ENCODE measurements around the gene PCCA.
"Not testable (repeated sequence)": the region's sequence is repeated elsewhere in the genome, so short reads cannot be mapped to it uniquely, and the experiment has no call there.

PCCA gene

DNA sequence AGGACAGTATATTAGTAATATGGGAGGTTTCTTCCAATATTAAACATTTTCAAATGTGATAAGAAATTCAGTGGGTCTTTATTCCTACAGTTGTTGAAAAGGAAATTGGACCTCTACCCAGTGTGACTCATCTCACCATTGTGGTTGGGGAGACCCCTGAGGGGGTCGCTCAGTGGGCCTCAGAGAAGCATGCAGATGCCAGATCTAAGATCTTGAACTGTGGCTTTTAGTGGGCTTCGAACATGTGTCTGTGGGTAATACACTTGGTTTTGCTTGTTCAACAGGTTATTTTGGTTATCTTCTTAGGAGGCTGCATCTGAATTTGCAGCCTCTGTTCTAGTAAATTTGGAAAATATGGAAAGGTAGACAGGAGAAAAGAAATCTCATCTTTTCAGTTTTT, 132.3 kb downstream of the PCCA start:
- Histone ChIP-seq H3K4me3 (ENCODE audit: low read depth, low read length) (no peak overlapping the region), H3K79me2 (ENCODE audit: control insufficient read depth, insufficient read depth, low read length, poor library complexity) (no peaks in the 10 kb centered on the region), H2BK5ac (ENCODE audit: low read depth, low read length, poor library complexity) (no peak overlapping the region), H4K91ac (ENCODE audit: low read depth, low read length) (no peak overlapping the region), H2BK12ac (ENCODE audit: low read length) (no peak overlapping the region), H3K79me1 (ENCODE audit: low read length) (no peaks in the 10 kb centered on the region), H2AK5ac (ENCODE audit: low read length) (no peak overlapping the region), H3K9me3 (ENCODE audit: insufficient read depth, low read depth, low read length) (no peaks in the 10 kb centered on the region), H3K27me3 (ENCODE audit: insufficient read depth, low read length) (no peaks in the 10 kb centered on the region), H2BK120ac (ENCODE audit: insufficient read depth, low read length, poor library complexity) (no peak overlapping the region), H3K4me2 (ENCODE audit: low read length) (no peak overlapping the region), H3K27ac (ENCODE audit: low read depth, low read length) (no peak overlapping the region), H3K23ac (ENCODE audit: low read length) (no peak overlapping the region), H2AFZ (ENCODE audit: insufficient read depth, low read length, poor library complexity) (no peak overlapping the region), H4K12ac (ENCODE audit: low read depth, low read length) (no peak overlapping the region), H3K14ac (ENCODE audit: low read length) (no peak overlapping the region), H3K36me3 (ENCODE audit: control insufficient read depth in 1 of 2, insufficient read depth in 2 of 2, low read length in 2 of 2) (no peaks in the 10 kb centered on the region), H3K4ac (ENCODE audit: low read depth, low read length) (no peak overlapping the region), H3K4me1 (ENCODE audit: control insufficient read depth in 1 of 2, insufficient read depth in 2 of 2, low read length in 2 of 2) (peaks cover 0 to 3% of the 10 kb centered on the region in 2 experiments), H3K9ac (ENCODE audit: low read length) (no peak overlapping the region), H3K18ac (ENCODE audit: low read length) (no peak overlapping the region), H4K8ac (ENCODE audit: low read depth, low read length) (no peak overlapping the region)
- no peak for DNase-seq
- WGBS (ENCODE audit: extremely low coverage, insufficient coverage, insufficient read length) = no CpG with 5 or more reads among the region's 2 CpGs

GRCh38 chr13:100223966-100224530, 135.2 kb downstream of the PCCA start:
- no CpG with 5 or more reads among the region's 30 CpGs for WGBS (ENCODE audit: extremely low coverage, insufficient coverage, insufficient read length)
- not testable (repeated sequence) for H2BK5ac ChIP-seq (ENCODE audit: low read depth, low read length, poor library complexity); H3K4me1 ChIP-seq (ENCODE audit: control insufficient read depth in 1 of 2, insufficient read depth in 2 of 2, low read length in 2 of 2); H3K79me1 ChIP-seq (ENCODE audit: low read length); H2AK5ac ChIP-seq (ENCODE audit: low read length); H3K9me3 ChIP-seq (ENCODE audit: insufficient read depth, low read depth, low read length); H2AFZ ChIP-seq (ENCODE audit: insufficient read depth, low read length, poor library complexity); H3K27me3 ChIP-seq (ENCODE audit: insufficient read depth, low read length); H2BK120ac ChIP-seq (ENCODE audit: insufficient read depth, low read length, poor library complexity); H3K9ac ChIP-seq (ENCODE audit: low read length); H3K14ac ChIP-seq (ENCODE audit: low read length); H3K36me3 ChIP-seq (ENCODE audit: control insufficient read depth in 1 of 2, insufficient read depth in 2 of 2, low read length in 2 of 2); H3K4me2 ChIP-seq (ENCODE audit: low read length); H3K4ac ChIP-seq (ENCODE audit: low read depth, low read length); H3K23ac ChIP-seq (ENCODE audit: low read length); H4K12ac ChIP-seq (ENCODE audit: low read depth, low read length); H3K27ac ChIP-seq (ENCODE audit: low read depth, low read length); H3K18ac ChIP-seq (ENCODE audit: low read length); DNase-seq; H3K4me3 ChIP-seq (ENCODE audit: low read depth, low read length); H2BK12ac ChIP-seq (ENCODE audit: low read length); H4K8ac ChIP-seq (ENCODE audit: low read depth, low read length); H3K79me2 ChIP-seq (ENCODE audit: control insufficient read depth, insufficient read depth, low read length, poor library complexity); H4K91ac ChIP-seq (ENCODE audit: low read depth, low read length)

- H3K18ac ChIP-seq (ENCODE audit: low read length) = no peak overlapping the region
- no peaks in the 10 kb centered on the region for H3K79me2 ChIP-seq (ENCODE audit: control insufficient read depth, insufficient read depth, low read length, poor library complexity)
- no peak overlapping the region for H2BK12ac ChIP-seq (ENCODE audit: low read length)
- no peak overlapping the region for H3K14ac ChIP-seq (ENCODE audit: low read length)
- H2BK120ac ChIP-seq (ENCODE audit: insufficient read depth, low read length, poor library complexity) = no peak overlapping the region
- no peaks in the 10 kb centered on the region for H3K27me3 ChIP-seq (ENCODE audit: insufficient read depth, low read length)
- H3K4me3 ChIP-seq (ENCODE audit: low read depth, low read length) = no peak overlapping the region
- no peak overlapping the region for H2AFZ ChIP-seq (ENCODE audit: insufficient read depth, low read length, poor library complexity)
- no CpG with 5 or more reads among the region's 7 CpGs for WGBS (ENCODE audit: extremely low coverage, insufficient coverage, insufficient read length)
- H3K4me1 ChIP-seq (ENCODE audit: control insufficient read depth in 1 of 2, insufficient read depth in 2 of 2, low read length in 2 of 2) = no peaks in the 10 kb centered on the region
- no peak for DNase-seq
- H3K23ac ChIP-seq (ENCODE audit: low read length) = no peak overlapping the region
- H3K36me3 ChIP-seq (ENCODE audit: control insufficient read depth in 1 of 2, insufficient read depth in 2 of 2, low read length in 2 of 2) = no peaks in the 10 kb centered on the region
- H4K8ac ChIP-seq (ENCODE audit: low read depth, low read length) = no peak overlapping the region
- no peak overlapping the region for H2BK5ac ChIP-seq (ENCODE audit: low read depth, low read length, poor library complexity)
- no peak overlapping the region for H4K91ac ChIP-seq (ENCODE audit: low read depth, low read length)
- H2AK5ac ChIP-seq (ENCODE audit: low read length) = no peak overlapping the region
- no peaks in the 10 kb centered on the region for H3K9me3 ChIP-seq (ENCODE audit: insufficient read depth, low read depth, low read length)
- no peak overlapping the region for H3K4ac ChIP-seq (ENCODE audit: low read depth, low read length)
- no peaks in the 10 kb centered on the region for H3K79me1 ChIP-seq (ENCODE audit: low read length)
- no peak overlapping the region for H4K12ac ChIP-seq (ENCODE audit: low read depth, low read length)
- H3K9ac ChIP-seq (ENCODE audit: low read length) = no peak overlapping the region
- H3K27ac ChIP-seq (ENCODE audit: low read depth, low read length) = no peak overlapping the region
- no peak overlapping the region for H3K4me2 ChIP-seq (ENCODE audit: low read length)
These were observed 140.7 kb downstream of the PCCA start for GRCh38 chr13:100229603-100230002.

DNA sequence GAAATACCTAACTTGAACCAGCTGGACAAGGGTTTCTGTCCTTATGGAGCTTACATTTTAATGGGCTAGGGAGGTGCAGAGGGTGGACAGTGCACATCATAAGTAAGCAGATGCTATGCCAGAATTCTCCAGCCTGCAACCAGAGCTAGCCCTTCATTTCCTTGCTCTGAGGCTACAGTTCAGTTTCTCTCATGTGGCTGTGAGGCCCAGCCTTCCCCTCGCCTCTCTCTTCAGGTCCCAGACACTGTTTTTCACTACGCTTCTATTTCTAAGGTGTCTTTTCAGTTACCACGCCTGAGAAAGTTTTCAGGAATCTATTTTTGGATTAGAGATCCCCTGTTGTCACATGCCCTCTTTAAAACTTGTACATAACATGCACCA, 141.9 kb downstream of the PCCA start:
- Histone ChIP-seq H2AK5ac (ENCODE audit: low read length) (no peak overlapping the region), H3K4me1 (ENCODE audit: control insufficient read depth in 1 of 2, insufficient read depth in 2 of 2, low read length in 2 of 2) (no peaks in the 10 kb centered on the region), H3K9ac (ENCODE audit: low read length) (no peak overlapping the region), H3K4ac (ENCODE audit: low read depth, low read length) (no peak overlapping the region), H2AFZ (ENCODE audit: insufficient read depth, low read length, poor library complexity) (no peak overlapping the region), H3K27ac (ENCODE audit: low read depth, low read length) (no peak overlapping the region), H4K8ac (ENCODE audit: low read depth, low read length) (no peak overlapping the region), H3K4me3 (ENCODE audit: low read depth, low read length) (no peak overlapping the region), H3K23ac (ENCODE audit: low read length) (no peak overlapping the region), H3K79me2 (ENCODE audit: control insufficient read depth, insufficient read depth, low read length, poor library complexity) (no peaks in the 10 kb centered on the region), H3K18ac (ENCODE audit: low read length) (no peak overlapping the region), H2BK120ac (ENCODE audit: insufficient read depth, low read length, poor library complexity) (no peak overlapping the region), H3K14ac (ENCODE audit: low read length) (no peak overlapping the region), H3K36me3 (ENCODE audit: control insufficient read depth in 1 of 2, insufficient read depth in 2 of 2, low read length in 2 of 2) (no peaks in the 10 kb centered on the region), H4K91ac (ENCODE audit: low read depth, low read length) (no peak overlapping the region), H2BK12ac (ENCODE audit: low read length) (no peak overlapping the region), H2BK5ac (ENCODE audit: low read depth, low read length, poor library complexity) (no peak overlapping the region), H3K27me3 (ENCODE audit: insufficient read depth, low read length) (no peaks in the 10 kb centered on the region), H4K12ac (ENCODE audit: low read depth, low read length) (no peak overlapping the region), H3K79me1 (ENCODE audit: low read length) (no peaks in the 10 kb centered on the region), H3K4me2 (ENCODE audit: low read length) (no peak overlapping the region), H3K9me3 (ENCODE audit: insufficient read depth, low read depth, low read length) (no peaks in the 10 kb centered on the region)
- no CpG with 5 or more reads among the region's 3 CpGs for WGBS (ENCODE audit: extremely low coverage, insufficient coverage, insufficient read length)
- DNase-seq = no peak
